Measurements from ENCODE around the gene EEF2KMT.
"Not testable (repeated sequence)": the region's sequence is repeated elsewhere in the genome, so short reads cannot be mapped to it uniquely, and the experiment has no call there.

EEF2KMT gene

GRCh38 chr16:5105039-5105438 lies 7.4 kb upstream of the EEF2KMT start:
- not testable (repeated sequence) for H3K27me3 ChIP-seq (ENCODE audit: insufficient read depth, low read length); H3K9me3 ChIP-seq (ENCODE audit: low read length); H3K4me3 ChIP-seq (ENCODE audit: low read length); H3K4me1 ChIP-seq (ENCODE audit: insufficient read depth, low read length); H2AFZ ChIP-seq (ENCODE audit: low read depth, low read length); H3K36me3 ChIP-seq (ENCODE audit: insufficient read depth, low read length)

GRCh38 chr16:5103296-5104032 lies 5.9 kb upstream of the EEF2KMT start:
- not testable (repeated sequence) for H3K9me3 ChIP-seq (ENCODE audit: low read length); H3K27me3 ChIP-seq (ENCODE audit: insufficient read depth, low read length); H3K4me3 ChIP-seq (ENCODE audit: low read length); H3K4me1 ChIP-seq (ENCODE audit: insufficient read depth, low read length); H3K36me3 ChIP-seq (ENCODE audit: insufficient read depth, low read length); H2AFZ ChIP-seq (ENCODE audit: low read depth, low read length)

GRCh38 chr16:5099174-5099573 lies 1.6 kb upstream of the EEF2KMT start:
- not testable (repeated sequence) for H2AFZ ChIP-seq (ENCODE audit: low read depth, low read length); H3K4me3 ChIP-seq (ENCODE audit: low read length); H3K36me3 ChIP-seq (ENCODE audit: insufficient read depth, low read length); H3K4me1 ChIP-seq (ENCODE audit: insufficient read depth, low read length); H3K9me3 ChIP-seq (ENCODE audit: low read length); H3K27me3 ChIP-seq (ENCODE audit: insufficient read depth, low read length)

- not testable (repeated sequence) for H3K4me1 ChIP-seq (ENCODE audit: insufficient read depth, low read length); H3K27me3 ChIP-seq (ENCODE audit: insufficient read depth, low read length); H3K9me3 ChIP-seq (ENCODE audit: low read length); H3K36me3 ChIP-seq (ENCODE audit: insufficient read depth, low read length)
- peak overlapping the region; percentile 48 for H3K4me3 ChIP-seq (ENCODE audit: low read length)
- peak overlapping the region; percentile 3 for H2AFZ ChIP-seq (ENCODE audit: low read depth, low read length)
Measured at GRCh38 chr16:5098221-5099159, 895 bp upstream of the EEF2KMT start.

- H3K9me3 ChIP-seq (ENCODE audit: low read length); H3K27me3 ChIP-seq (ENCODE audit: insufficient read depth, low read length); H3K4me1 ChIP-seq (ENCODE audit: insufficient read depth, low read length); H3K36me3 ChIP-seq (ENCODE audit: insufficient read depth, low read length): not testable (repeated sequence)
- peak overlapping the region; percentile 57 for H3K4me3 ChIP-seq (ENCODE audit: low read length)
- peak overlapping the region; percentile 92 for H2AFZ ChIP-seq (ENCODE audit: low read depth, low read length)
Measured at GRCh38 chr16:5097061-5097469, 530 bp downstream of the EEF2KMT start.

- H3K4me3 ChIP-seq (ENCODE audit: low read length): peak overlapping the region; percentile 57
- not testable (repeated sequence) for H3K36me3 ChIP-seq (ENCODE audit: insufficient read depth, low read length); H3K9me3 ChIP-seq (ENCODE audit: low read length); H3K27me3 ChIP-seq (ENCODE audit: insufficient read depth, low read length); H2AFZ ChIP-seq (ENCODE audit: low read depth, low read length); H3K4me1 ChIP-seq (ENCODE audit: insufficient read depth, low read length)
Measured at GRCh38 chr16:5096437-5097060, 1.0 kb downstream of the EEF2KMT start.

GRCh38 chr16:5095145-5095830 lies 2.3 kb downstream of the EEF2KMT start:
- not testable (repeated sequence) for H3K4me3 ChIP-seq (ENCODE audit: low read length); H3K9me3 ChIP-seq (ENCODE audit: low read length); H3K4me1 ChIP-seq (ENCODE audit: insufficient read depth, low read length); H3K36me3 ChIP-seq (ENCODE audit: insufficient read depth, low read length); H2AFZ ChIP-seq (ENCODE audit: low read depth, low read length); H3K27me3 ChIP-seq (ENCODE audit: insufficient read depth, low read length)

GRCh38 chr16:5093746-5094145 lies 3.8 kb downstream of the EEF2KMT start:
- not testable (repeated sequence) for H3K9me3 ChIP-seq (ENCODE audit: low read length); H3K27me3 ChIP-seq (ENCODE audit: insufficient read depth, low read length)

GRCh38 chr16:5093081-5093480 lies 4.5 kb downstream of the EEF2KMT start:
- not testable (repeated sequence) for H3K4me3 ChIP-seq (ENCODE audit: low read length); H3K27me3 ChIP-seq (ENCODE audit: insufficient read depth, low read length); H3K9me3 ChIP-seq (ENCODE audit: low read length); H2AFZ ChIP-seq (ENCODE audit: low read depth, low read length); H3K36me3 ChIP-seq (ENCODE audit: insufficient read depth, low read length); H3K4me1 ChIP-seq (ENCODE audit: insufficient read depth, low read length)

More at GRCh38 chr16:5093746-5094145, 3.8 kb downstream of the EEF2KMT start:
- H3K4me1 ChIP-seq (ENCODE audit: insufficient read depth, low read length); H2AFZ ChIP-seq (ENCODE audit: low read depth, low read length); H3K4me3 ChIP-seq (ENCODE audit: low read length); H3K36me3 ChIP-seq (ENCODE audit: insufficient read depth, low read length): not testable (repeated sequence)

- not testable (repeated sequence) for H3K9me3 ChIP-seq (ENCODE audit: low read length); H3K4me1 ChIP-seq (ENCODE audit: insufficient read depth, low read length); H3K36me3 ChIP-seq (ENCODE audit: insufficient read depth, low read length); H3K4me3 ChIP-seq (ENCODE audit: low read length); H2AFZ ChIP-seq (ENCODE audit: low read depth, low read length); H3K27me3 ChIP-seq (ENCODE audit: insufficient read depth, low read length)
Measured at GRCh38 chr16:5090592-5090991, 7.0 kb downstream of the EEF2KMT start.

GRCh38 chr16:5089911-5090555 lies 7.6 kb downstream of the EEF2KMT start:
- H3K36me3 ChIP-seq (ENCODE audit: insufficient read depth, low read length); H3K4me3 ChIP-seq (ENCODE audit: low read length); H3K9me3 ChIP-seq (ENCODE audit: low read length); H2AFZ ChIP-seq (ENCODE audit: low read depth, low read length); H3K27me3 ChIP-seq (ENCODE audit: insufficient read depth, low read length); H3K4me1 ChIP-seq (ENCODE audit: insufficient read depth, low read length): not testable (repeated sequence)

GRCh38 chr16:5088936-5089335 lies 8.7 kb downstream of the EEF2KMT start:
- not testable (repeated sequence) for H3K4me3 ChIP-seq (ENCODE audit: low read length); H3K9me3 ChIP-seq (ENCODE audit: low read length); H3K4me1 ChIP-seq (ENCODE audit: insufficient read depth, low read length); H3K27me3 ChIP-seq (ENCODE audit: insufficient read depth, low read length); H2AFZ ChIP-seq (ENCODE audit: low read depth, low read length)
- peaks cover 10% of the 10 kb centered on the region for H3K36me3 ChIP-seq (ENCODE audit: insufficient read depth, low read length)

Data from neuron (in vitro differentiated cells).